Osteocyte (in vitro differentiated cells): ENCODE measurements around the gene DDX1. TPM values are rescaled to one million over a fixed set of nuclear protein-coding genes. Genes with fewer than 3 reads are reported as not detected.

Experiments used
- DNase-seq: peaks from one replicate; pipeline ENCODE4 v3.0.0; 2021; ENCODE audit warnings: mixed read lengths; ENCODE audit not compliant: unreplicated experiment; ENCODE audit errors: extremely low spot score
- H3K27ac Mint-ChIP-seq: one replicate; pipeline ENCODE4 v1.8.0; 2021; ENCODE audit warnings: mild to moderate bottlenecking, mixed read lengths; ENCODE audit not compliant: unreplicated experiment
- H3K27me3 Mint-ChIP-seq: one replicate; pipeline ENCODE4 v1.8.0; 2021; ENCODE audit warnings: mixed read lengths; ENCODE audit not compliant: unreplicated experiment
- H3K36me3 Mint-ChIP-seq: one replicate; pipeline ENCODE4 v1.8.0; 2021; ENCODE audit warnings: mixed read lengths; ENCODE audit not compliant: unreplicated experiment
- H3K4me1 Mint-ChIP-seq: one replicate; pipeline ENCODE4 v1.8.0; 2021; ENCODE audit warnings: mixed read lengths; ENCODE audit not compliant: unreplicated experiment
- H3K4me3 Mint-ChIP-seq: one replicate; pipeline ENCODE4 v1.8.0; 2021; ENCODE audit warnings: mild to moderate bottlenecking, moderate library complexity, mixed read lengths; ENCODE audit not compliant: unreplicated experiment
- H3K9me3 Mint-ChIP-seq: one replicate; pipeline ENCODE4 v1.8.0; 2021; ENCODE audit warnings: mixed read lengths; ENCODE audit not compliant: unreplicated experiment
- CTCF ChIP-seq: fragments of 200-600 bp; sonication (generic); IDR thresholded peaks from 2 replicates; pipeline ENCODE4 v1.5.0; 2021; ENCODE audit warnings: antibody characterized with exemption, mild to moderate bottlenecking, moderate library complexity
- total RNA-seq: library from RNA; stranded (reverse); gene quantifications from 2 replicates; pipeline ENCODE4 v1.2.1, GENCODE V29; 2021

DDX1 gene
- total RNA-seq, 1 donor from 2014 or later, result 90.7 TPM

GRCh38 chr2:15570104-15570503 lies 21.6 kb upstream of the DDX1 start:
- TF ChIP-seq CTCF, result no peak
- H3K36me3 Mint-ChIP-seq, result no peaks in the 10 kb centered on the region

GRCh38 chr2:15571729-15572128 lies 19.9 kb upstream of the DDX1 start:
- TF ChIP-seq CTCF, result no peak
- Mint-ChIP-seq H3K4me1 (no peaks in the 10 kb centered on the region), H3K36me3 (no peaks in the 10 kb centered on the region), H3K27ac (no peak overlapping the region), H3K27me3 (peaks cover 33% of the 10 kb centered on the region), H3K4me3 (no peak overlapping the region), H3K9me3 (no peaks in the 10 kb centered on the region)
- DNase-seq, result no peak

More at GRCh38 chr2:15570104-15570503, 21.6 kb upstream of the DDX1 start:
- peaks cover 40% of the 10 kb centered on the region for H3K27me3 Mint-ChIP-seq
- no peaks in the 10 kb centered on the region for H3K4me1 Mint-ChIP-seq
- H3K9me3 Mint-ChIP-seq, result no peaks in the 10 kb centered on the region
- no peak overlapping the region for H3K27ac Mint-ChIP-seq
- no peak for DNase-seq
- no peak overlapping the region for H3K4me3 Mint-ChIP-seq

GRCh38 chr2:15577071-15577735 lies 14.5 kb upstream of the DDX1 start:
- peak; percentile 95 for DNase-seq
- peak; percentile 90 for TF ChIP-seq CTCF
- Mint-ChIP-seq H3K4me1 (no peaks in the 10 kb centered on the region), H3K9me3 (no peaks in the 10 kb centered on the region), H3K36me3 (no peaks in the 10 kb centered on the region), H3K27me3 (peaks cover 6% of the 10 kb centered on the region), H3K27ac (no peak overlapping the region), H3K4me3 (no peak overlapping the region)

- Mint-ChIP-seq H3K9me3 (no peaks in the 10 kb centered on the region), H3K36me3 (no peaks in the 10 kb centered on the region), H3K27ac (no peak overlapping the region), H3K4me1 (no peaks in the 10 kb centered on the region), H3K4me3 (no peak overlapping the region), H3K27me3 (peaks cover 12% of the 10 kb centered on the region)
- TF ChIP-seq CTCF, result no peak
- DNase-seq, result no peak
Observed at GRCh38 chr2:15579641-15580040, 12.0 kb upstream of the DDX1 start.

- Mint-ChIP-seq H3K4me3 (no peak overlapping the region), H3K9me3 (no peaks in the 10 kb centered on the region), H3K4me1 (no peaks in the 10 kb centered on the region), H3K36me3 (no peaks in the 10 kb centered on the region), H3K27me3 (peaks cover 14% of the 10 kb centered on the region), H3K27ac (no peak overlapping the region)
- TF ChIP-seq CTCF, result no peak
- DNase-seq, result no peak
Observed at GRCh38 chr2:15580451-15580850, 11.2 kb upstream of the DDX1 start.
